HG02798 (cell line): Measurements from ENCODE around the gene PRSS2.

Experiments
- ATAC-seq: cut with Tn5 transposase; IDR thresholded peaks from one replicate; pipeline ENCODE4 v1.9.1; 2021; ENCODE audit warnings: mild to moderate bottlenecking; ENCODE audit not compliant: unreplicated experiment, poor library complexity

The PRSS2 gene

GRCh38 chr7:142782922-142783900, 12.4 kb downstream of the PRSS2 start:
- ATAC-seq = peak; percentile 95

GRCh38 chr7:142784096-142784495, 13.3 kb downstream of the PRSS2 start:
- ATAC-seq = no peak

DNA sequence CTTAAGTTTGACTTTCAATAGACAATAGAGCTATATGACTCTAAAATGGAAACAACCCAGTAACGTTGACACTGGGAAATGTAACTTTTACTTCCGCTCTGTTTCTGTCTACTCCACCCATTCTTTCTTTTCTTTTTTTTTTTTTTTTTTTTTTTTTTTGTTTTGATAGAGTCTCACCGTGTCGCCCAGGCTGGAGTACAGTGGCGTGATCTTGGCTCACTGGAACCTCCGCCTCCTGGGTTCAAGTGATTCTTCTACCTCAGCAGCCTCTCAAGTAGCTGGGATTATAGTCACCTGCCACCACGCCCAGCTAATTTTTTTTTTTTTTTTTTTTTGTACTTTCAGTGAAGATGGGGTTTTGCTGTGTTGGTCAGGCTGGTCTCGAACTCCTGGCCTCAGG, 13.9 kb downstream of the PRSS2 start:
- ATAC-seq = no peak

GRCh38 chr7:142785841-142786250, 15.1 kb downstream of the PRSS2 start:
- no peak for ATAC-seq

- no peak for ATAC-seq
These were observed 16.4 kb downstream of the PRSS2 start for GRCh38 chr7:142787034-142787768.

DNA sequence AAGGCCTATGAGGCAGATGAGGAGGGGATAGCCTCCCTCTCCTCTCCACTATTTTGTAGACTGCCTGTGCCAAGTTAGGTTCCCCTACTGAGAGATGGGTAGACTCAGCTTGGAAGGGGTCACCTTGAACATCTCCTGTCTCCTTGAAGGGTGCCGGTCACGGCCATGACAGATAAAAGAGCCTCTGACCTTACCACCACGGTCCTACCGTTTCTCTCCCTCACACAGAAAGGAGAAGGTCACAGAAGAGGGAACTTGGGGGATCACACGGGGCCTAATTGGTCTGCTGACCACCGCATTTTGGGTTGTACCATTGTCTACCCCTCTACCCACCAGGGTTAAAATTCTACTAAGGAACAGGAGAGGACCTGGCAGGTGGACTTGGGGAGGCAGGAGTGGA, 17.0 kb downstream of the PRSS2 start:
- no peak for ATAC-seq

DNA sequence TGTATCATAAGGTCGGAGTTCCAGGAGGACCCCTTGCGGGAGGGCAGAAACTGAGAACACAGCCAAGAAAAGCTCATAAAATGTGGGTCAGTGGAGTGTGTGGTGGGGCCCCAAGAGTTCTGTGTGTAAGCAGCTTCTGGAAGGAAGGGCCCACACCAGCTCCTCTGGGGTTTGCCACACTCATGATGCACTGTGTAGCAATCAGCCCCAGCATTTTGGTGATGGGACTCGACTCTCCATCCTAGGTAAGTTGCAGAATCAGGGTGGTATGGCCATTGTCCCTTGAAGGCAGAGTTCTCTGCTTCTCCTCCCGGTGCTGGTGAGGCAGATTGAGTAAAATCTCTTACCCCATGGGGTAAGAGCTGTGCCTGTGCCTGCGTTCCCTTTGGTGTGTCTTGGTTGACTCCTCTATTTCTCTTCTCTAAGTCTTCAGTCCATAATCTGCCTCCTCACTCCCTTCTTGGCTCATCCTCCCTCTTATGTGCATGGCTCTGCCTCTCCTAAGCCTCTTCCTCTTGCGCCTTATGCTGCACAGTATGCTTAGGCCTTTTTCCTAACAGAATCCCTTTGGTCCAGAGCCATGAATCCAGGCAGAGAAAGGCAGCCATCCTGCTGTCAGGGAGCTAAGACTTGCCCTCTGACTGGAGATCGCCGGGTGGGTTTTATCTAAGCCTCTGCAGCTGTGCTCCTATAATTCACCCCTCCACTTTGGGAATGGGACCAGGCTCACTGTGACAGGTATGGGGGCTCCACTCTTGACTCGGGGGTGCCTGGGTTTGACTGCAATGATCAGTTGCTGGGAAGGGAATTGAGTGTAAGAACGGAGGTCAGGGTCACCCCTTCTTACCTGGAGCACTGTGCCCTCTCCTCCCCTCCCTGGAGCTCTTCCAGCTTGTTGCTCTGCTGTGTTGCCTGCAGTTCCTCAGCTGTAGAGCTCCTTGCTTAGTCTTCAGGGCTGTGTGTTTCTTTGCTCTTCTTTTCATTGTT, 17.8 kb downstream of the PRSS2 start:
- ATAC-seq = no peak

GRCh38 chr7:142789441-142789840, 18.7 kb downstream of the PRSS2 start:
- no peak for ATAC-seq

GRCh38 chr7:142790056-142790455, 19.3 kb downstream of the PRSS2 start:
- ATAC-seq = no peak

- ATAC-seq = no peak
These were observed 19.8 kb downstream of the PRSS2 start for GRCh38 chr7:142790555-142790954.

GRCh38 chr7:142791502-142791901, 20.7 kb downstream of the PRSS2 start:
- no peak for ATAC-seq

DNA sequence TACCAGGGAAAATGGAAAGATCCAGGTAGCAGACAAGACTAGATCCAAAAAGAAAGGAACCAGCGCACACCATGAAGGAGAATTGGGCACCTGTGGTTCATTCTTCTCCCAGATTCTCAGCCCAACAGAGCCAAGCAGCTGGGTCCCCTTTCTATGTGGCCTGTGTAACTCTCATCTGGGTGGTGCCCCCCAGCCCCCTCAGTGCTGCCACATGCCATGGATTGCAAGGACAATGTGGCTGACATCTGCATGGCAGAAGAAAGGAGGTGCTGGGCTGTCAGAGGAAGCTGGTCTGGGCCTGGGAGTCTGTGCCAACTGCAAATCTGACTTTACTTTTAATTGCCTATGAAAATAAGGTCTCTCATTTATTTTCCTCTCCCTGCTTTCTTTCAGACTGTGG, 21.4 kb downstream of the PRSS2 start:
- no peak for ATAC-seq

- ATAC-seq = no peak
These were observed 21.8 kb downstream of the PRSS2 start for GRCh38 chr7:142792593-142792992.

DNA sequence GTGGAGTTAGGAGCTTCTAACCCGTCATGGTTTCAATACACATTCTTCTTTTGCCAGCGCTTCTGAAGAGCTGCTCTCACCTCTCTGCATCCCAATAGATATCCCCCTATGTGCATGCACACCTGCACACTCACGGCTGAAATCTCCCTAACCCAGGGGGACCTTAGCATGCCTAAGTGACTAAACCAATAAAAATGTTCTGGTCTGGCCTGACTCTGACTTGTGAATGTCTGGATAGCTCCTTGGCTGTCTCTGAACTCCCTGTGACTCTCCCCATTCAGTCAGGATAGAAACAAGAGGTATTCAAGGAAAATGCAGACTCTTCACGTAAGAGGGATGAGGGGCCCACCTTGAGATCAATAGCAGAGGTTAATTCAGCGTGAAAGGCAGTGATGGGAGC, 22.4 kb downstream of the PRSS2 start:
- no peak for ATAC-seq

GRCh38 chr7:142795339-142795863, 24.6 kb downstream of the PRSS2 start:
- ATAC-seq = no peak

GRCh38 chr7:142796001-142796500, 25.3 kb downstream of the PRSS2 start:
- ATAC-seq = no peak

DNA sequence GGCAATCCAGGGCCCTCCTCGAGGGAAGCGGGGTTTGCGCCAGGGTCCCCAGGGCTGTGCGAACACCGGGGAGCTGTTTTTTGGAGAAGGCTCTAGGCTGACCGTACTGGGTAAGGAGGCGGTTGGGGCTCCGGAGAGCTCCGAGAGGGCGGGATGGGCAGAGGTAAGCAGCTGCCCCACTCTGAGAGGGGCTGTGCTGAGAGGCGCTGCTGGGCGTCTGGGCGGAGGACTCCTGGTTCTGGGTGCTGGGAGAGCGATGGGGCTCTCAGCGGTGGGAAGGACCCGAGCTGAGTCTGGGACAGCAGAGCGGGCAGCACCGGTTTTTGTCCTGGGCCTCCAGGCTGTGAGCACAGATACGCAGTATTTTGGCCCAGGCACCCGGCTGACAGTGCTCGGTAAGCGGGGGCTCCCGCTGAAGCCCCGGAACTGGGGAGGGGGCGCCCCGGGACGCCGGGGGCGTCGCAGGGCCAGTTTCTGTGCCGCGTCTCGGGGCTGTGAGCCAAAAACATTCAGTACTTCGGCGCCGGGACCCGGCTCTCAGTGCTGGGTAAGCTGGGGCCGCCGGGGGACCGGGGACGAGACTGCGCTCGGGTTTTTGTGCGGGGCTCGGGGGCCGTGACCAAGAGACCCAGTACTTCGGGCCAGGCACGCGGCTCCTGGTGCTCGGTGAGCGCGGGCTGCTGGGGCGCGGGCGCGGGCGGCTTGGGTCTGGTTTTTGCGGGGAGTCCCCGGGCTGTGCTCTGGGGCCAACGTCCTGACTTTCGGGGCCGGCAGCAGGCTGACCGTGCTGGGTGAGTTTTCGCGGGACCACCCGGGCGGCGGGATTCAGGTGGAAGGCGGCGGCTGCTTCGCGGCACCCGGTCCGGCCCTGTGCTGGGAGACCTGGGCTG, 26.0 kb downstream of the PRSS2 start:
- peak; percentile 48 for ATAC-seq

GRCh38 chr7:142797391-142798377, 26.9 kb downstream of the PRSS2 start:
- ATAC-seq = peak; percentile 30
